GM18499 (cell line): ENCODE measurements around the gene ADAT2.
"Not testable (repeated sequence)": the region's sequence is repeated elsewhere in the genome, so short reads cannot be mapped to it uniquely, and the experiment has no call there.

Experiments
- ATAC-seq: cut with Tn5 transposase; IDR thresholded peaks from one replicate; pipeline ENCODE4 v1.9.1; 2021; ENCODE audit warnings: moderate number of reproducible peaks; ENCODE audit not compliant: insufficient read depth, unreplicated experiment

ADAT2 gene

DNA sequence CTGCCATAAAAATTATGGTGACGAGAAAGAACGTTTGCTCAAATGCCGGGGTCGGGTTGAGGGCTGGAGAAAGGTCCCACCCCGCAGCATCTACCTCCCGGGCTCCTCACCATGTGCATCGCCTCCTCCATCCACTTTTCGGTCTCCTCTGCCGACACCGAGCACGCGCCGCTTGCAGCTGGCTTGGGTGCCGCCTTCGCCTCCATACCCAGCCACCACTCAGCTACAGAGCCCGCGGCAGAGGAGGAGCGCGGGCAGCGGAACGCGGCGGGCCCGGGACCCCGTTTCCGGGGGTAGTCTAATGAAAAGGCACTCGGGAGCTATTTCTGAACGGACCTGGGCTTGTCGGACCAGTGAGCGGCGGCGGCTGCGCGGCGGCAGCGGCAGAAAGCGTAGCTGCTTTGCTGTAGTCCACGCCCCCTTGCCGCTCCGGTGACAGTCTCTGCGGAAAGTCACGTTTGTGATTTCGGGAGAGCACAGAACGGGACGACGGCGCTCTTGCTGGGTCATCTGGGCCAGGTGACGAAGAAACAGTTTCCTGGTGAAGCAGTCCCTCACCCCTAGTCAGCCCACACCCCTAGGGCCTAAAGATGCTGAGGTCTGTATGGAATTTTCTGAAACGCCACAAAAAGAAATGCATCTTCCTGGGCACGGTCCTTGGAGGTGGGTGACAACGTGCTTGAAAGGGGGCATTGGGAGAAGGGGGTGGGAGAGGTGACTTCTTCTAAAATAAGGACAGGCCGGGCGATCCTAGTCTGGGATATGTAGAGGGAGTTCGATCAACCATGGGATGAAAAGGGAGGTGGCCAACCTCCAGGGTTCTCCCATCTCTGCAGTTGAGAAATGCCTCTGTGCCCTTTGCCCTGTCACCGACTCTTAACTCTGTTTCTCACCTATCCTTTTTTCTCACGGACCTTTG, at the start of gene ADAT2, which contains the start of gene PEX3:
TSS of gene ADAT2 (minus strand) at position 243 of the 919 bp plus-strand sequence. CDS start at position 206, 37 bp downstream.
TSS of gene PEX3 (plus strand) at position 353 of the 919 bp plus-strand sequence. CDS start at position 591, 238 bp downstream.
- peak; percentile 94 for ATAC-seq

DNA sequence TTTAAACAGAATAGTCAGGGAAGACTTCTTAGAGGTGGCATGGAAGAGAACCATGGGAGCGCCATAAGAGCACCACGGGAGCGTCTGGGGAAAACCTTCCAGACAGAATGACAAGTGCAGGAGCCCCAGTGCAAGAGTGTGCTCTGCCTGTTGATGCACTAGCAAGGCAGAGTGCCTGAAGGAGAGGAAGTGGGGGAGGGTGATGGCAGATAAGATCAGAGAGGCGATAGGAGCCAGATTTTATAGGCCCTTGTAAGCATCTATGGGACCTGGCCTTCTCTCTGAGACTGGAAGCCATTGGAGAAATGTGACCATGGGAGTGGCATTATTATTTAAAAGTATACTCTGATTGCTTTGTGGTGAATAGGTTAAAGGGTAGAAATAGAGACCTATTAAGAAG, 47.9 kb upstream of the ADAT2 start:
- ATAC-seq = no peak

DNA sequence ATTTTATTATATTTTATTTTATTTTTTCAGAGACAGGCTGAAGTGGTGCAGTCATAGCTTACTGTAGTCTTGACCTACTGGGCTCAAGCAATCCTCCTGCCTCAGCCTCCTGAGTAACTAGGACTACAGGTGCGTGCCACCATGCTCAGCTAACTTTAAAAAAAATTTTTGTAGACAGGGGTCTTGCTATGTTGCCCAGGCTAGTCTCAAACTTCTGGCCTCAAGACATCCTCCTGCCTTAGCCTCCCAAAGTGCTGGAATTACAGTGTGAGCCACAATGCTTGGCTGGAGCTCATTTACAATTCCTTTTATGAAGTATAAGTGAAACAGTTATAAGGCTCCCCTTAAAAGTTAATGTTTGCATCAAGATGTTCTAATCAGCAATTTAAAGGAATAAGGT, 46.5 kb upstream of the ADAT2 start:
- no peak for ATAC-seq

DNA sequence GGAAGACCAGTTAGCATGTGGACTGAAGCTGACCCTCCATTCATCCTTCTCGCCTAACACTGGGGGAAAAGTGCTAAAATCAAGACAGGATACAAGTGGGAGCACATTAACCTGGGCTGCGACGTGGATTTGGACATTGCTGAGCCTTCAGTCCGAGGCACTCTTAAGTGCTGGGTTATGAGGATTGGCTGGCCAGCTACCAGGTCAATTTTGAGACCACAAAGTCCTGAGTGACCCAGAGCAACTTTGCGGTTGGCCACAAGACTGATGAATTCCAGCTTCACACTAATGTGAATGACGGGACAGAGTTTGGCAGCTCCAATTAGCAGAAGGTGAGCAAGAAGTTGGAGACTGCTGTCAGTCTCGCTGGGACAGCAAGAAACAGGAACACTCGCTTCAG, 40.3 kb upstream of the ADAT2 start:
- no peak for ATAC-seq

DNA sequence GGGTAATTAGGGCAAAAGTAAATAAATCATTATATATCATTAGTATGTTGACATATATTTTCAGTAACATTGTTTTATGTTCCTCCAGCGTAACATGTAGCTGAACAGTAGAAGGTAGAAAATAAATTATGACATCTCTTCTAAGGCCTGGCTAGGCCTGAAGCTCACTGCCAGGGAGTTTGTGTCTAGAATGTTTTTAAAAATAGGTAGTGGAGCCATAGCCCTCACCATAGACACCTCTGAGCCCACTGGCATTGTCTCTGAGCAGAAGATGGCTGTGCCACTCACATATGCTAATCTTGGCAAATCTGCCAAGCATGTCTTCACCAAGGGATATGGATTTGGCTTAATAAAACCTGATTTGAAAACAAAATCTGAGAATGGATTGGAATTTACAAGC, 39.7 kb upstream of the ADAT2 start:
- ATAC-seq = no peak

DNA sequence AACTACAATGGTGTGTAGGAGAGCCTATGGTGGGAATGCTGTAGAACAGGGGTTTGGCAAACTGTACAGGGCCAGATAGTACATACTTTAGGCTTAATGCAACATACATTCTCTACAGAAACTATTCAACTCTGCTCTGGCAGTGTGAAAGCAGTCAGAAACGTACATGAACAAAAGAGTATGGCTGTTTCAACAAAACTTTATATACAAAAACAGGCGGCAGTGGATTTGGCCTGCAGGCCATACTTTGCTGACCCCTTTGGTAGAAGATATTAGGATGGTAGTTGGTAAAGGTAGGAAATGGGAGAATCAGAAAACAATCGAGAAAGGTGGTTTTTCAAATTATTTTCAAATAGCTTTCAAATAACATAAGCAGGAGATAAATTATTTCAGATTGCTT, 36.3 kb upstream of the ADAT2 start:
- no peak for ATAC-seq

DNA sequence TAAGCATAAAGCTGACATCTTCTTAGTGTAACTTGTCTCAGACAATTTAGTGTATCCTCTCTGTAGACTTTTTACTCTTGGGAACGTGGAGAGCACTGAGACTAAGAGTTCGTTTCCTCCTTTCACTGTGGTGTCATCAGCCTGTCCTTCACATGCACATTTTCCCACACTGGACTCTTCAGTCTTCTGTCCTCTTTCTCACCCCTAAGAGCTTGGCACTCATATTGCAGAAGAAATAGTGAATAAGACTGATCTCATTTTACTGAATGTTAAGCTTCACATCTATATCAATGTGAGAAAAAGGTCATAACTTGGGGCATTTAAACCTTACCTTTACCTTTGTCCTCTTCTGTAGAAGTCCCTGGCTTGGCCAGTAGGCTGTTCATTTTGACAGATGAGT, 35.5 kb upstream of the ADAT2 start:
- ATAC-seq = no peak

DNA sequence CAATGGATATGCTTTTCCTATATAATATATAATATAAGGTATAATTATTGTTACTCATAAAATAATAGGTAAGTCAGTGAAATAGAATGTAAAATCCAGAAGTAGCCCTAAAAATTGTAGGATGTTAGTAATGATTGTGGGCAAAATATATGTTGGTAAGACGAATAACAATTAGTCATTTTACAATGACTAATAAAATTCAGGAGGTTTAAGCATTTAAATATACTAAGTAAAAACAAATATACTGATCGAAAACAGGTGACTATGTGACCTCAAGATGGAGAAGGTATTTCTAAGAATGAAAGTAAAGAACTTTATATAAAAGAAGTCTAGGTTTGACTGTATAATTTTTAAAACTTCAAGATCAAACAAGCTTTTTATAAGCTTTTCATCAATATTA, 32.1 kb upstream of the ADAT2 start:
- no peak for ATAC-seq

DNA sequence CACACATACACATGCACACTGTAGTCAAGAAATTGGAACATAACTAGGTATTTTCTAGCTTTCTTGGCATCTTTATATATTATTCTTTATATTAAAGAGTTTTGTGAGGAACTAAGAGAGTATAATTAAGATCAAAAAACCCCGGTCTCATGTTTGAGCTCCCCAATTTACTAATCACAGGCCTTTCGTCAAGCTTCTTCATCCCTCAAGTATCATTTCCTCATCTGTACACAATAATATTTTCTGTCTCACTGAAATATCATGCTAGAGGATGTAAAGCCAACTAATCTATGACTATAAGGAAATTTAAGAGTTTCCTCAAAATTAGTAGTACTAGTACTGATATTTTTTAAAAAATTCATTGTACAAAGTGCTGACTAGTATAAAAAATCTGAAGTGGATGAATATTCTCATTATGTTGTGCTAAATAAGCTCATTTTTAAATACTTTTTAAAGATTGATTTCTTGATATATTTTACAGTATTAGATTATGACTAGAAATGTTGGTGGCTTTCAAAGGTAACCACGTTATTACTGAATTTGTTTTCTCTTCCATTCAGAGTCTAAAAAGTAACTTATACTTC, 28.1 kb upstream of the ADAT2 start:
- no peak for ATAC-seq

DNA sequence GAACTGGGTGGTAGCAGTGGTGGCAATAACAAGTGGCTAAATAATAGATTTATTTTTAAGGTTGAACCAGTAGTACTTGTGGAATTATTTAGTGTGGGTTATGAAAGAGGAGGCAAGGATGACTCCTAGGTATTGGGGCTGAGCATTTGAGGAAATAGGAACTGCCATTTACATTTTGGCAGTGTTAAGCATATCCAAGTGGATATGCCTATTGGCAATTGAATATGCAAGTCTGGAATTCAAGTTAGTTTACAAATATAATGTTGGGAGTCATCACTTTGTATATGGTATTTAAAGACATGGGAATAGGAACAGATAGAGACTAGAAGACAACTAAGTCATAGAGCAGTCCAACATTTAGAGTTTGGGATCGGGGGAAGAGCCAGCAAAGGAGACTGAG, 26.1 kb upstream of the ADAT2 start:
- ATAC-seq = no peak

DNA sequence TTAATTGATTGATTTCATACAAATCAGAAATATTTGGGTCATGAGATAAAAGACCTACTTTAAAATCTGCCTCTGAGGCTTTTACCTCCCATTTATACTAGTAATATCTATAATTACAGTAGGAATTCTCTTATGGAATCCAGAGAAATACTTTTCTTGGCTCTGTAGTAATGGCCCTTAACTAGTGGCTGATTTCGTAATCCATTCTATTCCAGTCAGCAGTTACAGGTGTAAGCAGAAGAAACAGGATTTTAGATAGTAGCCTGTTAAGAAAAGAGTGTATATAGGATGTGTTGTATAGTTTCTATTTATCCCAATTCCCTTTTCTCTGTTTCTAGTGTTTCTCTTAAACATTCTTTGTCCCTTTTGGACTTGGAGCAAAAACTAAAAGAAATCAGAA, 21.3 kb upstream of the ADAT2 start:
- ATAC-seq = no peak

DNA sequence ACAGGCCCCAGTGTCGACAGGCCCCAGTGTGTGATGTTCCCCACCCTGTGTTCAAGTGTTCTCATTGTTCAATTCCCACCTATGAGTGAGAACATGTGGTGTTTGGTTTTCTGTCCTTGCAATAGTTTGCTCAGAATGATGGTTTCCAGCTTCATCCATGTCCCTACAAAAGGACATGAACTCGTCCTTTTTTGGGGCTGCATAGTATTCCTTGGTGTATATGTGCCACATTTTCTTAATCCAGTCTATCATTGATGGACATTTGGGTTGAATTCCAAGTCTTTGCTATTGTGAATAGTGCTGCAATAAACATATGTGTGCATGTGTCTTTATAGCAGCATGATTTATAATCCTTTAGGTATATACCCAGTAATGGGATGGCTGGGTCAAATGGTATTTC, 18.3 kb upstream of the ADAT2 start:
- not testable (repeated sequence) for ATAC-seq

DNA sequence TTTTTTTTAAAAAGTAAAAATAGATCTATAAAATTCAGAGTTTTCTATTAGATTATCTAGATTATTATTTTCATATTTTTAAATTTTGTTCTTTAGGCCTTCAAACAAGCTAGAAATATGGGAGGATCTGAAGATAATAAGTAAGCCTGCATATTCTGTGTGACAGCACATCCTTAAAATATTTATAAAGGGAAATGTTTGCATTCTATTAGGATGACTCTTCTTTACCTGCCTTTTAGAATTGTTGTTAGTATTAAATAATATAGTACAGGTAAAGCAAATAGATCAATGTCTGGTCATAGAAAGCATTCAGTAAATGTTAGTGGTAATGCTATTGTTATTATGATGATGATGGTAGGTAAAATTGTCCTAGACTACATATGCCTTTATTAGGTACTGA, 17.5 kb upstream of the ADAT2 start:
- no peak for ATAC-seq

DNA sequence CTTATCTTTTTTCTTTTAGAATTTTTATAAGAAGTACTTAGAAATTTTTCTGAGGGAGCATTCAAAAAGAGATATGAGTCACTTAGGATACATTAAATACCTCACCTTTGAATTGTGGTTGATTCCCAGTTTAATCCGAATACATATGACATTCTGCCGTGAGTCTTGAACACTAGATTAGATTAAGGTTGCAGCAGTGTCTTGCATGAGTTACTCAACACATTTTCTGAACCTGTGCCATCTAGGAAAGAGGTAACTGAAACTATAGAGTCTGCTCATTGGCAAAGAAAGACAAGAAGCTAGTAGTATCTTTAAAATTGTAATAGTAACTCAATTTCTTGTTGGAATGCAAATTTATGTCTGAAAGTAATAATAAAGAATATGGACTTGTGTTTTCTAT, 15.1 kb upstream of the ADAT2 start:
- ATAC-seq = no peak

DNA sequence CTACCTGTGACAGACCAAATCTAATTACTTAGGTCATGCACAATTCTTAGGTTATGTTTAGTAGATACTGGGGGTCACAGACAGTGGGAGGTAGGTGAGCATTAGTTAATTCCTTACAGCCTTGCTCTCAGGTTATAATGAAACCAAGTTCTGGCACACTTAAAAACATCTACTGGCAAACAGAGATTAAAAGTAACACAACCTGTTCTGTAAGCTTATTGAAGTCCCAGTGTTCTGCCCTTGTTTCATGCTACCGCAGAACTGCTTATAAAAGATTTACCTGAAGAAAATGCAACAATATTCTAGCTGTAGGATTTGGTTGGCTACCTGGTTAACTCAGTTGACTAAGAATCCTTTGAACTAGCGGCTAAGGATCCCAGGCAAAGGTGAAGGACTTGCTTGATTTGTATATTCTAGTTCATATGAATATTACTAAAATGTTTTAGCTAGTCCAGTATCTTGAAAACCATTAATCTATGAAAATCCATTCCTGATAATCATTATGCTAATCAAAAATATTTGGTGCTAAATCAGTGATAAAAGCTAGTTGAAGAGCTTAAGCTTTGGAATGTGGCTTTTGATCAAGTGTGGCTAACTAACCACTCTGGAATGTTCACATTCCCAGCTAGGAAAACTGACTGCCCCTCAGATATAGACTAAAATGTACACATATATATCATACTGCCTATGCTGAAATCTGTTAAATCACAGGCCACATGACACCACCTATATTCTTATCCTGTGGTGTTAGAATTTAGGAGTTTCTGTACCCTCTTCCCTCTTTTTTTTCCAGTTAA, 7.3 kb upstream of the ADAT2 start:
- ATAC-seq = no peak

DNA sequence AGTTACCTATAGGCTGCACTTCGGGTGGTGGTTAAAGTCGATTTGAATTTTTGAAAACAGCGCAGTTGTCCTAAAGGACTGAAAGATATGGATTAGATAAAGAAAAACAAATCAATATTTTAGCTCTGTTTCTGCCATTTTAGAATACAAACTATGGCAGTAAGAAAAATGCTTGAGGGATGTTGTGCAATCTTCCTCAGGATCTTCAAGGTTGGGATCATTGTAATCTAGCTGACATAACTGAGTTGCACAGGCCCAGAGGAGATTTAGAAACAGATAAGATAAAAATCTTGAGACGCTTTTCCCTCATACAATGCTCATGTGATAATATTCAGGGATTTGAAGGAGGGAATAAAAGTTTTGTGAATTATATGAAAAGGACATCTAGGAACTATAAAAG, 1.0 kb upstream of the ADAT2 start:
- no peak for ATAC-seq

DNA sequence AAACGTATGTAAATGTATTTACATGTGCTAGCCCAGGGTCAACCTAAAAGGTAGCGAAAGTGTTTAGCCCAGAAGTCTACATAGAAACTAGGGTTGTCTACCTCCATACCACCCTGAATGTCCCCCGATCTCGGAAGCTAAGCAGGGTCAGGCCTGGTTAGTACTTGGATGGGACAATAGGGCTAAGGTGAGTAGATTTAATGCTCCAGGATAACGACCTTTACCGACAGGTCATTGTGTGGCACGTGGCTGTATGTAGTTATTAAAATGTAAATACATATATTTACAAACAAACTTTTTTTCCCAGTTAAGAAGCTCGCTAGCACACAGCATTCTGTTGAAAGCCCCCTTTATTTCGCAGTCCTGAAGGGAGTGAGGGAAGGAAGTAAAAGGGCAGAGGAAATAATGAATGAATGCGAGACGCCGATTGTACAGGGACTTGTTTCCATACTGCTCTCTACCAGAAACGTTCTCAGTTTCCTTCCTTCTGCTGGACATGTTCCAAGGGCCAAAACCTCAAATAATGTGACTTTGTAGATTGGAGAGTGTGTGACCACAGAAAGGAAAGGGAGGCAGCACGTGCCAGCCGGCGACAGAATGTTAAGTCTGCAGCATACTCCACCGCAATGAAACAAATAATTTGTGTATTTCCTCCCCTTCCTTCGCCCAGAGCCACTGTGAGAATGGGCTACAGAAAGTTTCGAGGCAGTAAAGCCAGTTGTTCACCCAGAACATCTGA, 612 bp downstream of the ADAT2 start:
- peak; percentile 19 for ATAC-seq

DNA sequence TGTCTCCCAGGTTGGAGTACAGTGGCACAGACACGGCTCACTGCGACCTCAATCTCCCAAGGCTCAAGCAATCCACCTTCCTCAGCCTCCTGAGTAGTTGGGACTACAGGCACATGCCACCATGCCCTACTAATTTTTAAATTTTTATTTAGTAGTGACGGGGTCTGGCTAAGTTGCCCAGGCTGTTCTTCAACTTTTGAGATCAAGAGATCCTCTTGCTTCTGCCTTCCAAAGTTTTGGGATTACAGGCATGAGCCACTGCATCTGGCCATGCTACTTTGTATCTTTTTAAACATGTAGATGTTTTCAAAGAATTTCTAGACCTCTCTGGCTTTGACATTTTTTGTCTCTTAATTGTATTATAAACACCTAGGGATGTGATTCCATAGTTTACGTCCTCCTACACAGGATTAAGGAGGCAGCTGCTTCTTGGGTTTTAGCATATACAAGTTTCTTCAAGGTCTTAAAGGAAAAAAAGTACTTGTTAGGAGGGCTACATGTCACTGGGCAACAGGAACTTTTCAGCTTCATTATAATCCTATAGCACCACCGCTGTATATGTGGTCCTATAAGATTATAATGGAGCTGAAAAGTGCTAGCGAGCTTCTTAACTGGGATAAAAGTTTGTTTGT, 1.3 kb downstream of the ADAT2 start:
- ATAC-seq = no peak

DNA sequence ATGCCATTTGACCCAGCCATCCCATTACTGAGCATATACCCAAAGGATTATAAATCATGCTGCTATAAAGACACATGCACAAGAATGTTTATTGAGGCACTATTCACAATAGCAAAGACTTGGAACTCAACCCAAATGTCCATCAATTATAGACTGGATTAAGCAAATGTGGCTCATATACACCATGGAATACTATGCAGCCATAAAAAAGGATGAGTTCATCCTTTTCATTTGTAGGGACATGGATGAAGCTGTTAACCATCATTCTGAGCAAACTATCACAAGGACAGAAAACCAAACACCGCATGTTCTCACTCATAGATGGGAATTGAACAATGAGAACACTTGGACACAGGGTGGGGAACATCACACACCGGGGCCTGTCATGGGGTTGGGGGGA, 2.6 kb downstream of the ADAT2 start:
- not testable (repeated sequence) for ATAC-seq

DNA sequence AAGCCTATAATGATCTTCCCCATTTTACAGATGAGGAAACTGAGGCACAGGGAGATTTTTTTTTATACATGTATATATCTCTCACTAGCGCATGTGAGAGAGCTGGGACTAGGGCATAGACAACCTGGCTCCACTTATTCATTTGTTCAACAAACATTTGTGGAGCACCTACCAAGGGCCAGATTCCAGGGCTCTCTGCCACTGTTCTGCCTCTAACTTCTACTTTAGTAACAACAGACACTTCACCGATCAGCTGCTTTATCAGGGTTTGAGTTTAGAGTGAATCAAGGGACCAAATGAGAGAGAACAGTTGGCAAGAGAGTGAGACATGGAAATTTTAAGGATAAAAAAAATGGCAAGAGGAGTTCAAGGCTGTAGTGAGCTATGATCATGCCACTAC, 7.4 kb downstream of the ADAT2 start:
- no peak for ATAC-seq
